EH (cell line): Measurements from ENCODE around the gene TALDO1.

Source experiments
- DNase-seq: peaks from one replicate; pipeline ENCODE4 v3.0.0-alpha.2; 2015; ENCODE audit warnings: low read depth

Gene TALDO1

GRCh38 chr11:769887-770641, 22.8 kb downstream of the TALDO1 start:
- DNase-seq = no peak

GRCh38 chr11:770642-771616, 23.7 kb downstream of the TALDO1 start:
- no peak for DNase-seq

- DNase-seq = no peak
Measured at GRCh38 chr11:771617-772204, 24.4 kb downstream of the TALDO1 start.

GRCh38 chr11:772429-773390, 25.4 kb downstream of the TALDO1 start:
- no peak for DNase-seq

GRCh38 chr11:773425-773824, 26.2 kb downstream of the TALDO1 start:
- no peak for DNase-seq

- DNase-seq = no peak
Measured at GRCh38 chr11:773830-774229, 26.6 kb downstream of the TALDO1 start.

- peak; percentile 55 for DNase-seq
Measured at GRCh38 chr11:774873-775592, 27.8 kb downstream of the TALDO1 start.

GRCh38 chr11:776263-776560, 28.9 kb downstream of the TALDO1 start:
- no peak for DNase-seq

- peak; percentile 38 for DNase-seq
Measured at GRCh38 chr11:776561-777287, 29.5 kb downstream of the TALDO1 start.

GRCh38 chr11:777288-778255, 30.3 kb downstream of the TALDO1 start, which contains the start of gene GATD1:
Gene GATD1, minus strand, starts transcription at chr11:777487. Its CDS starts 25 bp downstream, at chr11:777462.
- DNase-seq = peak; percentile 86

GRCh38 chr11:778976-779954, 32.0 kb downstream of the TALDO1 start:
- no peak for DNase-seq

GRCh38 chr11:779955-780532, 32.8 kb downstream of the TALDO1 start:
- DNase-seq = no peak

GRCh38 chr11:782264-783174, 35.3 kb downstream of the TALDO1 start:
- no peak for DNase-seq

GRCh38 chr11:783581-784015, 36.3 kb downstream of the TALDO1 start:
- peak; percentile 85 for DNase-seq

- DNase-seq = no peak
Measured at GRCh38 chr11:786235-787083, 39.2 kb downstream of the TALDO1 start.
